NCI-H187 treated with DMSO at 0.1 percent for 48 hours (cell line): ENCODE data around the gene TMEM176A.

Experiments
- DNase-seq: peaks from one replicate; lab custom pipeline; 2025; lab: John Stamatoyannopoulos, UW

The TMEM176A gene

GRCh38 chr7:150849204-150849775 is 48.7 kb downstream of the TMEM176A start:
- no peak for DNase-seq

GRCh38 chr7:150850273-150850672 is 49.7 kb downstream of the TMEM176A start:
- no peak for DNase-seq

GRCh38 chr7:150851492-150852370 is 51.2 kb downstream of the TMEM176A start:
- DNase-seq = no peak

GRCh38 chr7:150852371-150852905 is 51.9 kb downstream of the TMEM176A start, which contains the start of gene AOC1:
Gene AOC1 (plus strand): TSS chr7:150852517. CDS start chr7:150856471, 3,954 bp downstream.
- DNase-seq = no peak

GRCh38 chr7:150854066-150855000 is 53.8 kb downstream of the TMEM176A start:
- DNase-seq = no peak
